ENCODE data around the gene ISM1. TPM values are rescaled to one million over a fixed set of nuclear protein-coding genes. Genes with fewer than 3 reads are reported as not detected.

Gene ISM1
- total RNA-seq, 1 donor, result 1.2 TPM

- no peaks in the 10 kb centered on the region for H3K9me3 ChIP-seq (ENCODE audit: low read depth, low read length)
- H3K27me3 ChIP-seq (ENCODE audit: insufficient read depth, low read length), result no peaks in the 10 kb centered on the region
- H3K4me3 ChIP-seq (ENCODE audit: low read length), result no peak overlapping the region
- no peaks in the 10 kb centered on the region for H3K4me1 ChIP-seq (ENCODE audit: insufficient read depth, low read length)
These were observed 39.7 kb downstream of the ISM1 start for GRCh38 chr20:13260650-13261279.

GRCh38 chr20:13261460-13262301 lies 40.6 kb downstream of the ISM1 start:
- H3K4me1 ChIP-seq (ENCODE audit: insufficient read depth, low read length), result no peaks in the 10 kb centered on the region
- no peak overlapping the region for H3K4me3 ChIP-seq (ENCODE audit: low read length)
- H3K27me3 ChIP-seq (ENCODE audit: insufficient read depth, low read length), result no peaks in the 10 kb centered on the region
- H3K9me3 ChIP-seq (ENCODE audit: low read depth, low read length), result no peaks in the 10 kb centered on the region

GRCh38 chr20:13262302-13262650 lies 41.2 kb downstream of the ISM1 start:
- no peaks in the 10 kb centered on the region for H3K4me1 ChIP-seq (ENCODE audit: insufficient read depth, low read length)
- H3K27me3 ChIP-seq (ENCODE audit: insufficient read depth, low read length), result no peaks in the 10 kb centered on the region
- H3K4me3 ChIP-seq (ENCODE audit: low read length), result no peak overlapping the region
- no peaks in the 10 kb centered on the region for H3K9me3 ChIP-seq (ENCODE audit: low read depth, low read length)

GRCh38 chr20:13262671-13263360 lies 41.7 kb downstream of the ISM1 start:
- no peaks in the 10 kb centered on the region for H3K9me3 ChIP-seq (ENCODE audit: low read depth, low read length)
- H3K27me3 ChIP-seq (ENCODE audit: insufficient read depth, low read length), result no peaks in the 10 kb centered on the region
- H3K4me1 ChIP-seq (ENCODE audit: insufficient read depth, low read length), result no peaks in the 10 kb centered on the region
- H3K4me3 ChIP-seq (ENCODE audit: low read length), result no peak overlapping the region

- no peaks in the 10 kb centered on the region for H3K9me3 ChIP-seq (ENCODE audit: low read depth, low read length)
- H3K4me1 ChIP-seq (ENCODE audit: insufficient read depth, low read length), result no peaks in the 10 kb centered on the region
- no peaks in the 10 kb centered on the region for H3K27me3 ChIP-seq (ENCODE audit: insufficient read depth, low read length)
- H3K4me3 ChIP-seq (ENCODE audit: low read length), result no peak overlapping the region
These were observed 42.4 kb downstream of the ISM1 start for GRCh38 chr20:13263451-13263850.

GRCh38 chr20:13264907-13265306 lies 43.8 kb downstream of the ISM1 start:
- H3K4me1 ChIP-seq (ENCODE audit: insufficient read depth, low read length), result no peaks in the 10 kb centered on the region
- H3K9me3 ChIP-seq (ENCODE audit: low read depth, low read length), result no peaks in the 10 kb centered on the region
- H3K27me3 ChIP-seq (ENCODE audit: insufficient read depth, low read length), result no peaks in the 10 kb centered on the region
- H3K4me3 ChIP-seq (ENCODE audit: low read length), result no peak overlapping the region

- H3K27me3 ChIP-seq (ENCODE audit: insufficient read depth, low read length), result no peaks in the 10 kb centered on the region
- no peaks in the 10 kb centered on the region for H3K9me3 ChIP-seq (ENCODE audit: low read depth, low read length)
- H3K4me3 ChIP-seq (ENCODE audit: low read length), result no peak overlapping the region
- no peaks in the 10 kb centered on the region for H3K4me1 ChIP-seq (ENCODE audit: insufficient read depth, low read length)
These were observed 44.9 kb downstream of the ISM1 start for GRCh38 chr20:13265941-13266340.

GRCh38 chr20:13267231-13267630 lies 46.2 kb downstream of the ISM1 start:
- no peak overlapping the region for H3K4me3 ChIP-seq (ENCODE audit: low read length)
- no peaks in the 10 kb centered on the region for H3K4me1 ChIP-seq (ENCODE audit: insufficient read depth, low read length)
- H3K27me3 ChIP-seq (ENCODE audit: insufficient read depth, low read length), result no peaks in the 10 kb centered on the region
- no peaks in the 10 kb centered on the region for H3K9me3 ChIP-seq (ENCODE audit: low read depth, low read length)

- no peaks in the 10 kb centered on the region for H3K27me3 ChIP-seq (ENCODE audit: insufficient read depth, low read length)
- no peaks in the 10 kb centered on the region for H3K4me1 ChIP-seq (ENCODE audit: insufficient read depth, low read length)
- no peaks in the 10 kb centered on the region for H3K9me3 ChIP-seq (ENCODE audit: low read depth, low read length)
- H3K4me3 ChIP-seq (ENCODE audit: low read length), result no peak overlapping the region
These were observed 47.9 kb downstream of the ISM1 start for GRCh38 chr20:13268953-13269352.

- H3K27me3 ChIP-seq (ENCODE audit: insufficient read depth, low read length), result no peaks in the 10 kb centered on the region
- H3K9me3 ChIP-seq (ENCODE audit: low read depth, low read length), result no peaks in the 10 kb centered on the region
- H3K4me3 ChIP-seq (ENCODE audit: low read length), result no peak overlapping the region
- no peaks in the 10 kb centered on the region for H3K4me1 ChIP-seq (ENCODE audit: insufficient read depth, low read length)
These were observed 49.1 kb downstream of the ISM1 start for GRCh38 chr20:13270211-13270610.

- no peak overlapping the region for H3K4me3 ChIP-seq (ENCODE audit: low read length)
- H3K4me1 ChIP-seq (ENCODE audit: insufficient read depth, low read length), result no peaks in the 10 kb centered on the region
- H3K9me3 ChIP-seq (ENCODE audit: low read depth, low read length), result no peaks in the 10 kb centered on the region
- no peaks in the 10 kb centered on the region for H3K27me3 ChIP-seq (ENCODE audit: insufficient read depth, low read length)
These were observed 50.0 kb downstream of the ISM1 start for GRCh38 chr20:13271098-13271497.

GRCh38 chr20:13271977-13272975 lies 51.2 kb downstream of the ISM1 start:
- Histone ChIP-seq H3K4me1 (ENCODE audit: insufficient read depth, low read length) (no peaks in the 10 kb centered on the region), H3K4me3 (ENCODE audit: low read length) (no peak overlapping the region), H3K27me3 (ENCODE audit: insufficient read depth, low read length) (no peaks in the 10 kb centered on the region), H3K9me3 (ENCODE audit: low read depth, low read length) (no peaks in the 10 kb centered on the region)

GRCh38 chr20:13274275-13274861 lies 53.3 kb downstream of the ISM1 start:
- Histone ChIP-seq H3K9me3 (ENCODE audit: low read depth, low read length) (no peaks in the 10 kb centered on the region), H3K4me3 (ENCODE audit: low read length) (no peak overlapping the region), H3K27me3 (ENCODE audit: insufficient read depth, low read length) (no peaks in the 10 kb centered on the region), H3K4me1 (ENCODE audit: insufficient read depth, low read length) (no peaks in the 10 kb centered on the region)

GRCh38 chr20:13276945-13277541 lies 56.0 kb downstream of the ISM1 start:
- H3K4me1 ChIP-seq (ENCODE audit: insufficient read depth, low read length), result no peaks in the 10 kb centered on the region
- no peaks in the 10 kb centered on the region for H3K27me3 ChIP-seq (ENCODE audit: insufficient read depth, low read length)
- no peaks in the 10 kb centered on the region for H3K9me3 ChIP-seq (ENCODE audit: low read depth, low read length)
- no peak overlapping the region for H3K4me3 ChIP-seq (ENCODE audit: low read length)

Data from mononuclear cell (primary cell).